ENCODE data around the gene EVL.
"Not testable (repeated sequence)": the region's sequence is repeated elsewhere in the genome, so short reads cannot be mapped to it uniquely, and the experiment has no call there.

The EVL gene

GRCh38 chr14:100038065-100038464 lies 27.2 kb upstream of the EVL start:
- no peak for DNase-seq

DNA sequence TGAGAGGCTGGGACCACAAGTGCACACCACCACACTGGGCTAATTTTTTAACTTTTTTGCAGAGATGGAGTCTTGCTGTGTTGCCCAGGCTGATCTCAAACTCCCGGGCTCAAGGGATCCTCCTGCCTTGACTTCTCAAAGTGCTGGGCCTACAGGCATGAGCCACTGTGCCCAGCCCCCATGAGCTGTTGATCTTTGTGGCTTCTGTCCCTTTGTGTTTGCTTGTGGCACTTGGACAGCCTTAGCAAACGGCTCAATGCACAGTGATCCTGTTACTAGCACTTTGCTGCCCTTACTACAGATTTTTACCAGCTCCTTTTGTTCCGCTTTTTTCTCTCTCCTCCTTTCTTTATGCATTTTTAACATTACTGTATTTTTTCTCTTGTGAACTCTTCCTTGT lies 25.3 kb upstream of the EVL start:
- no peak for DNase-seq

DNA sequence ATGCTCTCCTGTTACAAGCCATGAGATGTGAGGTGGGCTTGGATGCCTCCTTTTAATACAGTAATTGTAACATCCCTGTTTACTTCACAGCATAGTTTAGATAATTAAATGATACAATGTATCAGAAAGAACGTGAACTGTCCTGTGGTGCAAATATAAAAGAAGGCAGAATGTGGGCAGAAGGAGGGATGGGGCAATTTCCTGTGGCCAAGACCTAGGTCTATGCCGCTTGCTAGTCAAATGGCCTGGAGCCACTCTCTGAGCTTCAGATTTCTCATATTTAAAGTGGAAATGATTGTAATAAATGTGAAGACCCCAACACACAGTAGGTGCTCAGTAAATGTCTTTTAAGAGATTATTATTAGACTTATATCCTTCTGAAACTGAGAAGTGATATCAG lies 24.0 kb upstream of the EVL start:
- DNase-seq = no peak

GRCh38 chr14:100042286-100042685 lies 22.9 kb upstream of the EVL start:
- DNase-seq = no peak

DNA sequence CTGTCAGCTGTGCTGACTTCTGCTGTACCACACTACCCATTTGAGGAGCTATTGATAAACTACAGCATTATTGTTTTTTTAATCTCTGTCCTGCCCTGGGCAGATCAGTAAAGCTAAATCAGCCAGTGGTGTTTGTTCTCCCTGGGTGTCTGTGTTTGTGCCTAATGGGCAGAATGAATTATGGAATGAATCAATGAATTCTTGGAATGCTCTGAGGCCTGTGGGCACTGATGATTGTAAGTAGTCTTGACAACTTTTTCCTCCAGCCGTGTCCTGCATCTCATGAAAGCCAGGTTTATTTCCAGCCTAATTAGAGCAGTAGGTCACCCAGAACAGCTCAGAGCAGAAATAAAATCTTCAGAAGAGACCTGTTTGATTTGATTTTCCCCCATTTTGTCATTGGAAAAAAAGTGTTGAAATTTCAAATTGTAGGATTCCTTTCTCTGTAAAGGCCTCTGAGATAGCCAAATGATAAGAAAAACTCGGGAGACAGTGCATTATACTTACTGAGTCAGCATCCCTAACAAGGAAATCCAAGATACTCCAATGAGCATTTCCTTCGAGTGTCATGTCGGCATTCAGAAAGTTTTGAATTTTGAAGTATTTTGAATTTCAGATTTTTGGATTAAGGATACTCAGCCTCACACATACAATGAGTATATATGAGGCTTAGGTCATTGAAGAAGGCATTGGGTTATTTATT lies 19.4 kb upstream of the EVL start:
- no peak for DNase-seq

- no peak for DNase-seq
Observed at GRCh38 chr14:100047600-100047999, 17.6 kb upstream of the EVL start.

DNA sequence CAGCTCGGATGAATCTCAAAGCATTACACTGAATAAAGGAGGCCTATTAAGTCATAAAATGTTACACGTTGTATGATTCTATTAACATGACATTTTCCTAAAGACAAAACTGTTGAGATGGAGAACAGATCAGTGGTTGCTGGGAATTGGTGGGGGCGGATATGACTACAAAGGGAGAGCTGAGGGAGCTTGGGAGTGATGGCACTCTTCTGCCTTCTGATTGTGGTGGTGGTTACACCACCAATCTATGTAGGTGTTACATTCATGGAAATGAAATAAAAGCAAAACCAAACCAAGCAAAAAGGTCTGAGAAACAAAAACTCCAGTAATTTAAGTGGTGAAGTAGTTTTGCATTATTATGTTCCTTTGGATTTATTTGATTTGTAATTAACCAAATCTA lies 16.4 kb upstream of the EVL start:
- no peak for DNase-seq

DNA sequence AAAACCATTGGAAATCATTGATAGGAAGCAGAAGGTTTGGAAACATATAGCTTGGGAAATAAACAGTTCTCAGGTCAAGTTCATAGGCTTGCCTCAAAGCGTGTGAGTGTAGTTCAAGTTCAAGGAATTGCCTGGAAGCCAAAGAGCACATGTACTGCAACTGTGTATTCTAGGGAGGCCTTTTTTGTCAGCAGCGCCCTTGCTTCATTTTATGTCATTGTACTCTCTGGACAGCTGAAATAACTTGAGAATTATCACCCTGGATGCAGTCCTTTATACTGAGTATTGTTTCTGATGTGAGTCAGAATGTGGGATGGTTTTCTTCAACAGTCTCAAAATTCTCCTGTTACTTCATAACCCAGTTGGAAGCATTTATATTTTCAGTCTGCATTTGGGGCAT lies 16.0 kb upstream of the EVL start:
- no peak for DNase-seq

- DNase-seq = no peak
Observed at GRCh38 chr14:100051103-100051502, 14.1 kb upstream of the EVL start.

- DNase-seq = no peak
Observed at GRCh38 chr14:100051543-100051942, 13.7 kb upstream of the EVL start.

DNA sequence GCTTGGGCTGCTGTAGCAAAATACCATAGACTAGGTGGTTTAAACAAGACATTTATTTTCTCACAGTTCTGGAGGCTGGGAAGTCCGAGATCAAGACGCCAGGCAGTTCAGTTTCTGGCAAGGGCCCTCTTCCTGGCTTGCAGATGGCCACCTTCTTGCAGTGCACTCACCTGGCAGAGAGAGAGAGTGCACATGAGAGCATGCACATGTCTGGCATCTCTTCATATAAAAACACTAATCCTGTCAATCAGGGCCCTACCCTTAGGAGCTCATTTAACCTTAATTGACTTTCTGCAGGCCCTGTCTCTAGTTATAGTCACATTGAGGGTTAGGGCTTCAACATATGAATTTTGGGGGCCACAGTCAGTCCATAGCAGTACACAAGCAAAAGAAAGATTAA lies 12.4 kb upstream of the EVL start:
- no peak for DNase-seq

GRCh38 chr14:100054316-100055075 lies 10.7 kb upstream of the EVL start:
- no peak for DNase-seq

GRCh38 chr14:100056431-100056830 lies 8.8 kb upstream of the EVL start:
- DNase-seq = no peak

DNA sequence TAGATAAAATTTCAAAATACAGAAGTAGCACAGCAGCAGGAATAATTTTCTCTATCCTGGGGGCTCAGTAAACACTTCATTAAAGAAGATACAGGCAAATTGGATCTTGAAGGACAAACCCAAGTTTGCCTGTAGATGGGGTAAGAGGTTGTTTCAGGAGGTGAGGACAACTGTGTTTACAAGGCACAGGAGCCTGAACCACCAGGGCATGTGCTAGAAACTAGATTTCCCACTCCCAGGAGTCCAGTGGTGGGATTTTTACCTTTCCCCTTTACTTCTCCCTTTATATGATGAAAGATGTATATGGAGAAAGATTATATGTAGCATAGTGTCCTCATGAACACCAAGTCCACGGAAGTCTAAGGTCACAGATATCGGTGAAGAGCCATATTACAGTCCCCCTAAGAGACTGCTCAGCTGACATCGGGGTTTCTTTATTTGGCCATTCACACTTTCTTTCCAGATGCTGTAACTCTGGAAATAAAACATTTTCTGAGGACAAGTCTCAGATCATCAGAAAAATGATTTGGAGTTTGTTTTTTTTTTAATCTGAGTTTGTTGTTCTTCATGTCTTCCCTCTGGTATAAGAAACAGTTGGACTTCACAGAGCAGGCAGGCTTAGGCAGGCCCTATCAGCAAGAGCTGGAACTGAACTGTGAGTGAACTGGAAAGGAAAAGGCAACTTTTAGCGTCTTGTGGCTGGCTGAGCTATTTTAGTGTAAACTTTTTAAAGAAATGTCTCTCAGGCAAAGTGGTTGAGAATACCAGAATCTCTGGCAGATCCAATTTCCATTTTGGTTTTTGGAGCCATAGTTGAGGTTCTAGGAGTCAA lies 8.0 kb upstream of the EVL start:
- no peak for DNase-seq

DNA sequence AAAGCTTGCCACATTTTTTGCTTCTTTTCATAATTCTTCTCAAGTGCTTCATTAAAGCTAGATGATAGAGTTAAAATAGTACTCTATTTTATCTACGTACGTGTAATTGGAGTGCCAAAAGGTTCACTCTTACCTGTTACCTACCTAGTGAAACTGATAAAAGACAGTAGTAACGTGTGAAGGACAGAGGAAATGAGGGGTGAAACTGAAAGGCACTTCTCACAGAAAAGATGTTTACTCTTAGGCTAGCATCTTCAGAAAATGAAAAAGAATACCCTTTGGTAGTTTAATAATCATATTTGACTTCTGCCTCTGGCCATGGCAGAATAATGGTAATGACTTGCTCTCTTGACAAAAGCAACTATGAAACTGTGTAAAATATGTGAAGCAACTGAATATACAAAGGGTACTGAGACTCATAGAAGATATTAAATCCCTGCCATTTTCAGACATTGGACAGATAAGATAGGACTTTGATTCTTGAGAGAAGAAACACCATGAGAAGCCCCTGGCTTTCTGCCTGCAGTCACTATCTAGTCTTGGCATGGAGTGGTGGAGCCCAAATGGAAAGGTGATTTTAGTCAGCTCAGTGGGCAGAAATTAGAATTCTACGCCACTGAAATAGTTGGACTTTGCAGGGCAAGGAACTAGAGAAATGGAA lies 6.3 kb upstream of the EVL start:
- no peak for DNase-seq

GRCh38 chr14:100059438-100059781 lies 5.8 kb upstream of the EVL start:
- no peak for DNase-seq

GRCh38 chr14:100060760-100061159 lies 4.5 kb upstream of the EVL start:
- DNase-seq = no peak

GRCh38 chr14:100062590-100062989 lies 2.6 kb upstream of the EVL start:
- DNase-seq = no peak

GRCh38 chr14:100063314-100063941 lies 1.8 kb upstream of the EVL start:
- no peak for DNase-seq

GRCh38 chr14:100064335-100065092 lies 708 bp upstream of the EVL start:
- DNase-seq = not testable (repeated sequence)

- peak; percentile 63 for DNase-seq
Observed at GRCh38 chr14:100065942-100066574, 836 bp downstream of the EVL start.

- no peak for DNase-seq
Observed at GRCh38 chr14:100066962-100067361, 1.7 kb downstream of the EVL start.
